NB4 (cell line): Measurements from ENCODE around the gene PPP2R1B.

Experiments used
- DNase-seq: peaks from one replicate; pipeline ENCODE4 v3.0.0; 2010; ENCODE audit warnings: low read depth
- H3K4me3 ChIP-seq: one replicate; pipeline ENCODE4 v1.5.1; 2011; ENCODE audit warnings: mild to moderate bottlenecking, low read depth, low read length, moderate library complexity
- CTCF ChIP-seq: IDR thresholded peaks from one replicate; pipeline ENCODE4 v1.5.1; 2012; ENCODE audit warnings: low read depth, low read length
- MAX ChIP-seq: IDR thresholded peaks from 2 replicates; pipeline ENCODE4 v1.6.1; 2011; ENCODE audit warnings: low read depth, low read length
- MYC ChIP-seq: IDR thresholded peaks from 2 replicates; pipeline ENCODE4 v1.6.1; 2011; ENCODE audit warnings: low read depth, low read length
- POLR2A ChIP-seq: IDR thresholded peaks from 2 replicates; pipeline ENCODE4 v1.6.1; 2011; ENCODE audit warnings: mild to moderate bottlenecking; ENCODE audit not compliant: insufficient read length; ENCODE audit errors: extremely low read depth

PPP2R1B gene

GRCh38 chr11:111739299-111739698 lies 26.9 kb downstream of the PPP2R1B start:
- no peak overlapping the region for H3K4me3 ChIP-seq
- DNase-seq = no peak
- TF ChIP-seq POLR2A (no peak), CTCF (no peak), MYC (no peak), MAX (no peak)

- no peak for DNase-seq
- TF ChIP-seq CTCF (no peak), POLR2A (no peak), MAX (no peak), MYC (no peak)
- H3K4me3 ChIP-seq = no peak overlapping the region
These were observed 28.6 kb downstream of the PPP2R1B start for GRCh38 chr11:111737444-111738210.

- no peak for DNase-seq
- no peak for TF ChIP-seq CTCF
- no peak for TF ChIP-seq MAX
- no peak for TF ChIP-seq POLR2A
- TF ChIP-seq MYC = no peak
- no peak overlapping the region for H3K4me3 ChIP-seq
These were observed 29.4 kb downstream of the PPP2R1B start for GRCh38 chr11:111736621-111737443.

GRCh38 chr11:111736181-111736590 lies 30.0 kb downstream of the PPP2R1B start:
- no peak overlapping the region for H3K4me3 ChIP-seq

More at GRCh38 chr11:111736181-111736590, 30.0 kb downstream of the PPP2R1B start:
- TF ChIP-seq MYC = no peak
- TF ChIP-seq CTCF = no peak
- no peak for TF ChIP-seq MAX
- TF ChIP-seq POLR2A = no peak
- no peak for DNase-seq
